Measurements from ENCODE around the gene ACTRT2.

- TF ChIP-seq CTCF (conservative IDR thresholded peaks at IDR 0.05; ENCODE audit: low read depth, low read length), result no peak
- no peak for TF ChIP-seq EZH2 (IDR thresholded peaks at IDR 0.05; ENCODE audit: borderline replicate concordance, low read depth, low read length, poor library complexity, severe bottlenecking)
Measured at GRCh38 chr1:2999571-2999970, 21.7 kb upstream of the ACTRT2 start.
